Measurements from ENCODE around the gene TP73. TPM values are rescaled to one million over a fixed set of nuclear protein-coding genes. Genes with fewer than 3 reads are reported as not detected.
A peak's percentile ranks its signal among the peaks of the same experiment; 100 is the strongest.

Gene TP73
- total RNA-seq, 3 donors from 2014 or later, result 0.66 to 1.0 TPM; not detected in 1

DNA sequence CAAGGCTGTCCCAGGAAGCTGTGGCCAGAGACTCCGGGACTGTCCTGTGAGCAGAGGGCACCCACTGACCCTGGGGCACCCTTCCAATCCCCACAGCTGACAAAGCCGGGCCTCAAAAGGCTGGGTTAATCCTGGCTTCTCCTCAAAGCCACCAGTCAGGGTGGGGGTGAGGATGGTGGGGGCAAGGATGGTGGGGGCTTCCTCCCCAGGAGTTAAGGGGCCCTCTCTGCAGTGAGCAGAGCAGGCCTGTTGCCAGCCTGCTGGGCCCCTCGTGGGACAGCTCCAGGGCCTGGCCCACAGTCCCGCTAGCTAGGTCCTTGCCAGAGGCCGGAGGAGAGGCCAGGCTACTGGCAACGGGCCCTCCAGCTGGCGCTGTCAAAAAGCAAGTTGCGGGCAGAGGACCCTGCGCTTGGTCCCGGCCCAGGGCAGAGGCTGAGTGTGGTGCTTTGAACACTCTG, 62.0 kb downstream of the TP73 start:
- H3K4me1 ChIP-seq, result no peaks in the 10 kb centered on the region
- TF ChIP-seq POLR2AphosphoS5 (IDR thresholded peaks at IDR 0.05) (no peak), POLR2A (IDR thresholded peaks at IDR 0.05) (no peak)
- TF ChIP-seq, protein P1, sequence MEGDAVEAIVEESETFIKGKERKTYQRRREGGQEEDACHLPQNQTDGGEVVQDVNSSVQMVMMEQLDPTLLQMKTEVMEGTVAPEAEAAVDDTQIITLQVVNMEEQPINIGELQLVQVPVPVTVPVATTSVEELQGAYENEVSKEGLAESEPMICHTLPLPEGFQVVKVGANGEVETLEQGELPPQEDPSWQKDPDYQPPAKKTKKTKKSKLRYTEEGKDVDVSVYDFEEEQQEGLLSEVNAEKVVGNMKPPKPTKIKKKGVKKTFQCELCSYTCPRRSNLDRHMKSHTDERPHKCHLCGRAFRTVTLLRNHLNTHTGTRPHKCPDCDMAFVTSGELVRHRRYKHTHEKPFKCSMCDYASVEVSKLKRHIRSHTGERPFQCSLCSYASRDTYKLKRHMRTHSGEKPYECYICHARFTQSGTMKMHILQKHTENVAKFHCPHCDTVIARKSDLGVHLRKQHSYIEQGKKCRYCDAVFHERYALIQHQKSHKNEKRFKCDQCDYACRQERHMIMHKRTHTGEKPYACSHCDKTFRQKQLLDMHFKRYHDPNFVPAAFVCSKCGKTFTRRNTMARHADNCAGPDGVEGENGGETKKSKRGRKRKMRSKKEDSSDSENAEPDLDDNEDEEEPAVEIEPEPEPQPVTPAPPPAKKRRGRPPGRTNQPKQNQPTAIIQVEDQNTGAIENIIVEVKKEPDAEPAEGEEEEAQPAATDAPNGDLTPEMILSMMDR (IDR thresholded peaks at IDR 0.05), result no peak
- H3K4me3 ChIP-seq, result no peak overlapping the region
- peak overlapping the region in 1 of 2 donors; percentile 87 for H3K27ac ChIP-seq
- H3K9me3 ChIP-seq, result no peaks in the 10 kb centered on the region
- peaks cover 0 to 90% of the 10 kb centered on the region in 2 donors for H3K27me3 ChIP-seq
- no peak for DNase-seq (ENCODE audit: low spot score in 2 of 2)
- intact Hi-C loops (cut with DNase I; ENCODE audit: low total_unique reads), result no loop called here
- H3K36me3 ChIP-seq, result no peaks in the 10 kb centered on the region

DNA sequence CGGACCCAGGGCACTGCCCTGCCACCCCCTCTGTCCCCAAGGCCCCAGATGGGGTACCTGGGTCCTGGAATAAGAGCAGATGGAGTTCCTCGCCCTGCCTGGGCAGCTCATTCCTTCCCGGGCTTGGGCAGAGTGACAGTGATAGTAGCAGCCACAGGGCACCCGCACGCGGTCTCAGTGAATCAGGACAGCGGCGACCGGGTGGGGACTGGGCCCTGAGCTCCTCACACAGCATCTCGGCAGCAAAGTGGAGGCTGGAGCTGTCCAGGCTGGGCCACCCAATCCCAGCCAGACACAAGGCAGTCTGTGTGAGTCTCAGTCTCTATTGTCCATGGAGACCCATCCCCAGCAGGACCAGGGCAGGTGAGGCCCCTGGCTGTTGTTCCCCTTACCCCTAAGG, 62.5 kb downstream of the TP73 start:
- H3K27me3 ChIP-seq, result peaks cover 0 to 88% of the 10 kb centered on the region in 2 donors
- no peak for TF ChIP-seq POLR2A (IDR thresholded peaks at IDR 0.05)
- no peak for TF ChIP-seq POLR2AphosphoS5 (IDR thresholded peaks at IDR 0.05)
- TF ChIP-seq, protein P1 (IDR thresholded peaks at IDR 0.05), result no peak
- H3K4me3 ChIP-seq, result no peak overlapping the region
- H3K4me1 ChIP-seq, result no peaks in the 10 kb centered on the region
- DNase-seq (ENCODE audit: low spot score in 2 of 2), result no peak
- peak overlapping the region in 1 of 2 donors; percentile 87 for H3K27ac ChIP-seq
- intact Hi-C loops (cut with DNase I; ENCODE audit: low total_unique reads), result no loop called here
- no peaks in the 10 kb centered on the region for H3K36me3 ChIP-seq
- no peaks in the 10 kb centered on the region for H3K9me3 ChIP-seq

DNA sequence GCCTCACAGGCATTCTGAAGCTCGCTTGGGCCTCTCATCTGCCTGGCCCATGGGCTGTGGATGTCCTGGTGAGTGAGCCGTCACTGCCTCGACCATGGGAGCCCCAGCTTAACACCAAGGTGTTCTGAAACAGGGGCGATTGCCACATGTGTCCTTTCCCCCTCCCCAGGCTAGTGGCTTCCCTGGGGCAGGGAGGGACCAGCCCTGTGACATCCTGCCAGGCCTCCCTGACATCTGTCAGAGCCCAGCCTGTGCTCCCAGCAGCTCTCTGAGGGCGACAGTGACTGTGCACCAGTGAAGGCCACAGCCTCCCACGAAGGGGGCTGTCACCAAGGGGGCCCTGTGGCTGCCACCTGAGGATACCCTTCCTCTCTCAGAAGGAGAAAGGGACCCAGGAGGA, 64.0 kb downstream of the TP73 start:
- Histone ChIP-seq H3K4me1 (no peaks in the 10 kb centered on the region), H3K27ac (peak overlapping the region; percentile 76 to 87), H3K36me3 (no peaks in the 10 kb centered on the region), H3K4me3 (no peak overlapping the region), H3K9me3 (no peaks in the 10 kb centered on the region), H3K27me3 (peaks cover 0 to 73% of the 10 kb centered on the region in 2 donors)
- intact Hi-C loops (cut with DNase I; ENCODE audit: low total_unique reads), result no loop called here
- no peak for DNase-seq (ENCODE audit: low spot score in 2 of 2)
- TF ChIP-seq POLR2AphosphoS5 (IDR thresholded peaks at IDR 0.05), result no peak
- TF ChIP-seq, protein P1 (IDR thresholded peaks at IDR 0.05), result no peak
- TF ChIP-seq POLR2A (IDR thresholded peaks at IDR 0.05), result no peak

DNA sequence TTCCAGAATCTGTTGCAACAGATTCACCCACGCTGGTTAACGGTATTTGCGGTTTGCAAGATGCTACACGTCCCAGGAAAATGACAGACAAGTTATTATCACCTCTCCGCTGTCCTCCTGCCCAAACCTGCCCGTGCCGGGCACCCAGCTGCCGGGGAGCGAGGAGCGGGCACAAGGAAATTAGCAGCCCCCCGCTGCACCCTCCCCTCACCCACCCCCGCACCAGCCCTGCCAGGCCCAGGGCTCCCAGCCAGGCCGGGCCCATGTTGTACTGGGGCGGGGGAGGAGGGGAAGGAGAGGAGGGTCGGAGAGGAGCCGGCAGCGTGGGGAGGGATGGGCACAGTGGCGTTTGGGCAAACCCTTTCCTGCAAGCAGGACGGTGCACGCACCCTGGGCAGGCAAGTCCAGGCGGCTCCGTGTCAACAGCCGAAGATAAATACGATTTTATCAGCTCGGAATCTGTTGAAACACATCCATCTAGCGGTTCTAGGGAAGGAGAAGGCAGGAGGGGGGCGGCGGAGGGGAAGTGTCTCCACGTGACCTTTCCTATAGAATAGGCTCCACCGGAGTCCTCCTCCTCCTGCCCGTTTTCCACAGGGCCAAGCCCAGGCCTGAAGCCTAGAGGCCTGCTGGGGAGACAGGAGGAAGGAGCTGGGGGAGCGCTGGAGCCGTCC, 64.9 kb downstream of the TP73 start:
- Histone ChIP-seq H3K27me3 (peaks cover 0 to 64% of the 10 kb centered on the region in 2 donors), H3K4me3 (peak overlapping the region in 2 of 3 donors; percentile 13 to 47), H3K36me3 (no peaks in the 10 kb centered on the region), H3K9me3 (no peaks in the 10 kb centered on the region), H3K4me1 (no peaks in the 10 kb centered on the region), H3K27ac (peak overlapping the region in 1 of 2 donors; percentile 55)
- intact Hi-C loops (cut with DNase I; ENCODE audit: low total_unique reads), result no loop called here
- peak in 1 of 2 donors; percentile 86 for DNase-seq (ENCODE audit: low spot score in 2 of 2)
- peak in 1 of 3 donors; percentile 30 for TF ChIP-seq POLR2AphosphoS5 (IDR thresholded peaks at IDR 0.05)
- TF ChIP-seq, protein P1 (IDR thresholded peaks at IDR 0.05), result no peak

Data from breast epithelium (tissue), 4 donors.